BE2C (cell line): Measurements from ENCODE around the gene CHMP6.
A peak's percentile ranks its signal among the peaks of the same experiment; 100 is the strongest.

Experiments
- DNase-seq: peaks from one replicate; pipeline ENCODE4 v3.0.0-alpha.2; 2020
- H3K27me3 ChIP-seq: fragments of 250-450 bp; sonication (Bioruptor Pico); 2 replicates; pipeline ENCODE4 v1.5.1; 2020; ENCODE audit warnings: mild to moderate bottlenecking
- H3K36me3 ChIP-seq: fragments of 250-450 bp; sonication (Bioruptor Pico); 2 replicates; pipeline ENCODE4 v1.5.1; 2020; ENCODE audit warnings: mild to moderate bottlenecking
- H3K4me1 ChIP-seq: fragments of 250-450 bp; sonication (Bioruptor Pico); 2 replicates; pipeline ENCODE4 v1.5.1; 2020
- H3K4me3 ChIP-seq: 2 replicates; pipeline ENCODE4 v1.5.1; 2011; ENCODE audit warnings: low read depth, low read length
- H3K9me3 ChIP-seq: fragments of 250-450 bp; sonication (Bioruptor Pico); 2 replicates; pipeline ENCODE4 v1.5.1; 2020
- CTCF ChIP-seq: IDR thresholded peaks from 2 replicates; pipeline ENCODE4 v1.5.1; 2012; ENCODE audit warnings: mild to moderate bottlenecking, low read depth, low read length

Gene CHMP6

GRCh38 chr17:80978499-80979497, 12.8 kb upstream of the CHMP6 start:
- DNase-seq = peak; percentile 10
- TF ChIP-seq CTCF = no peak
- H3K36me3 ChIP-seq = no peaks in the 10 kb centered on the region
- H3K4me1 ChIP-seq = no peaks in the 10 kb centered on the region
- no peak overlapping the region for H3K4me3 ChIP-seq
- H3K9me3 ChIP-seq = no peaks in the 10 kb centered on the region
- peaks cover 7% of the 10 kb centered on the region for H3K27me3 ChIP-seq

GRCh38 chr17:80979547-80980378, 11.9 kb upstream of the CHMP6 start:
- no peaks in the 10 kb centered on the region for H3K4me1 ChIP-seq
- no peak overlapping the region for H3K4me3 ChIP-seq
- no peaks in the 10 kb centered on the region for H3K36me3 ChIP-seq
- H3K9me3 ChIP-seq = no peaks in the 10 kb centered on the region
- H3K27me3 ChIP-seq = peaks cover 7% of the 10 kb centered on the region
- DNase-seq = peak; percentile 6
- TF ChIP-seq CTCF = no peak

GRCh38 chr17:80980397-80981061, 11.1 kb upstream of the CHMP6 start:
- no peak for DNase-seq
- H3K4me3 ChIP-seq = no peak overlapping the region
- TF ChIP-seq CTCF = no peak

GRCh38 chr17:80981062-80981902, 10.4 kb upstream of the CHMP6 start:
- Histone ChIP-seq H3K36me3 (no peaks in the 10 kb centered on the region), H3K27me3 (peaks cover 7% of the 10 kb centered on the region), H3K4me3 (no peak overlapping the region), H3K4me1 (no peaks in the 10 kb centered on the region), H3K9me3 (no peaks in the 10 kb centered on the region)
- peak; percentile 63 for DNase-seq
- peak; percentile 48 for TF ChIP-seq CTCF

More at GRCh38 chr17:80980397-80981061, 11.1 kb upstream of the CHMP6 start:
- H3K9me3 ChIP-seq = no peaks in the 10 kb centered on the region
- no peaks in the 10 kb centered on the region for H3K36me3 ChIP-seq
- H3K4me1 ChIP-seq = no peaks in the 10 kb centered on the region
- H3K27me3 ChIP-seq = peaks cover 7% of the 10 kb centered on the region

GRCh38 chr17:80981929-80982425, 9.7 kb upstream of the CHMP6 start:
- DNase-seq = no peak
- no peak for TF ChIP-seq CTCF
- Histone ChIP-seq H3K4me1 (no peaks in the 10 kb centered on the region), H3K4me3 (no peak overlapping the region), H3K36me3 (no peaks in the 10 kb centered on the region), H3K9me3 (no peaks in the 10 kb centered on the region), H3K27me3 (peaks cover 7% of the 10 kb centered on the region)
